Fibroblast of pulmonary artery (primary cell): ENCODE results near the gene PDE4D.
"Not testable (repeated sequence)": the region's sequence is repeated elsewhere in the genome, so short reads cannot be mapped to it uniquely, and the experiment has no call there.

Source experiments
- DNase-seq: peaks from one replicate; pipeline ENCODE4 v3.0.0-alpha.2; 2010; ENCODE audit warnings: low read depth
- H3K4me3 ChIP-seq: replicated peaks from 2 replicates; pipeline ENCODE4 v1.5.1; 2011; ENCODE audit warnings: low read depth, mild to moderate bottlenecking, control low read depth, low read length, moderate library complexity
- TF ChIP-seq, protein P1 (sequence below): IDR thresholded peaks from 2 replicates; pipeline ENCODE4 v1.5.1; 2011; ENCODE audit warnings: mild to moderate bottlenecking, control low read depth, low read length, inconsistent platforms; ENCODE audit errors: missing control alignments

PDE4D gene

DNA sequence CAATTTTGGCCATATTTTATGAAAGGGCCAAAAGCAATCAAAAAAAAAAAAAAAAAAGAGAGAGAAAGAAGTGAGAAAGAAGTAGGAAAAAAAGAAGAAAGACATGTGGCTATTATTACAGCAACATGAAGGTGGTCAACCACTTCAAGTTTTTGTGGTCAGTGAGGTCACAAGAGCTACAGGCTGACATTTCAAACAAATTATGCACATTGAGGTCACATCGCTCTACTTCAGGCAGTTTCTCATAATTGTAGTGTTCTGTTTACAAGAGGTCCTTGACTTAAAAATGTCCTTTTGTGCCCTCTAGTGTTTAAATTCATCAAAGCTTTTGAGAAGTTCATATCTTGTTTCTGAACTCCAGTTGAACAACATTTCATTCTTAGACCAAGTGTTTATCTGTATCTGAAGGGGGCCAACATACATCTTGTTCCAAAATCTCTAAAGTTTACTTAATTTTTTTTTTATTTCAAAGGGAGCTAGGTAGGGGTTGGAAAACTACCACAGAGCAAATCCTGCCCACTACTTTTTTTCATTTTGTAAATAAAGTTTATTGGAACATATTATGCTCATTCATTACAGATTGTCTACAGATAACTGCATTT, 513.1 kb downstream of the PDE4D start:
- H3K4me3 ChIP-seq = no peak overlapping the region
- TF ChIP-seq, protein P1, sequence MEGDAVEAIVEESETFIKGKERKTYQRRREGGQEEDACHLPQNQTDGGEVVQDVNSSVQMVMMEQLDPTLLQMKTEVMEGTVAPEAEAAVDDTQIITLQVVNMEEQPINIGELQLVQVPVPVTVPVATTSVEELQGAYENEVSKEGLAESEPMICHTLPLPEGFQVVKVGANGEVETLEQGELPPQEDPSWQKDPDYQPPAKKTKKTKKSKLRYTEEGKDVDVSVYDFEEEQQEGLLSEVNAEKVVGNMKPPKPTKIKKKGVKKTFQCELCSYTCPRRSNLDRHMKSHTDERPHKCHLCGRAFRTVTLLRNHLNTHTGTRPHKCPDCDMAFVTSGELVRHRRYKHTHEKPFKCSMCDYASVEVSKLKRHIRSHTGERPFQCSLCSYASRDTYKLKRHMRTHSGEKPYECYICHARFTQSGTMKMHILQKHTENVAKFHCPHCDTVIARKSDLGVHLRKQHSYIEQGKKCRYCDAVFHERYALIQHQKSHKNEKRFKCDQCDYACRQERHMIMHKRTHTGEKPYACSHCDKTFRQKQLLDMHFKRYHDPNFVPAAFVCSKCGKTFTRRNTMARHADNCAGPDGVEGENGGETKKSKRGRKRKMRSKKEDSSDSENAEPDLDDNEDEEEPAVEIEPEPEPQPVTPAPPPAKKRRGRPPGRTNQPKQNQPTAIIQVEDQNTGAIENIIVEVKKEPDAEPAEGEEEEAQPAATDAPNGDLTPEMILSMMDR = peak; percentile 49
- peak; percentile 87 for DNase-seq

DNA sequence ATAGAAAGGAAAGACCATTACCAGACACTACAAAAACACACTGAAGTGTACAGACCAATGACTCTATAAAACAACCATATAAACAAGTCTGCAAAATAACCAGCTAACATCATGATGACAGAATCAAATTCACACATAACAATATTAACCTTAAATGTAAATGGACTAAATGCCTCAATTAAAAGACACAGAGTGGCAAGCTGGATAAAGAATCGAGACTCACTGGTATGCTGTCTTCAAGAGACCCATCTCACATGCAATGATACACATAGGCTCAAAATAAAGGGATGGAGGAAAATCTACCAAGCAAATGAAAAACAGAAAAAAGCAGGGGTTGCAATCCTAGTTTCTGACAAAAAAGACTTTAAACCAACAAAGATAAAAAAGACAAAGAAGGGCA, 519.5 kb downstream of the PDE4D start:
- H3K4me3 ChIP-seq, DNase-seq: not testable (repeated sequence)

DNA sequence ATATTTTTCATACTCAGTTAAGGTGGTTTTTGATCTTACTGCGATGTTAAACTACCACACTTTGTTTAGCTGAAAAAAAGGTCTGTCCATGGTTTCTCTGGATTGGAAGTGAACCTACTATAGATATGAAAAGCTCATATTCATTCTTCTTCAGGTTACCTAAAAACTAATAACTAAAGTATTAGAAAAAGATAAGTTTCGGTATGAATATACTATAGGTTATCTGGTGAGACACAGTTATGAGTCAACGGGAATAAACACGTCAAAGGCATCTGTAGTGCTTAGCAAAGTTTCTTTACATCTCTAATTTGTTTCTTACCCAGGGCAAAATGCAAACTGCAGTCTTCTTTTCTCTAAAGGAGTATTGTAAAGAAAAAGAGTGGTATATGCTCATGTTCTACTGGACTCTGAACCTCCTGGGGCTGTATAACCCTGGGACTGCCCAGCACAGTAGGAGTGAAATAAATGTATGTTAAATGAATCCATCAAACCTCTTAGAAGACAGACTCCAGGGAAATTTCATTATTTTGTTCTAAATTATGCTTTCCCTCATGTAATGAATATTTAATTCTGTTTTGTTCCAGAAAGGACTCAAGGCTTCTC, 521.9 kb downstream of the PDE4D start:
- no peak overlapping the region for H3K4me3 ChIP-seq
- DNase-seq = no peak
- TF ChIP-seq, protein P1 = no peak

DNA sequence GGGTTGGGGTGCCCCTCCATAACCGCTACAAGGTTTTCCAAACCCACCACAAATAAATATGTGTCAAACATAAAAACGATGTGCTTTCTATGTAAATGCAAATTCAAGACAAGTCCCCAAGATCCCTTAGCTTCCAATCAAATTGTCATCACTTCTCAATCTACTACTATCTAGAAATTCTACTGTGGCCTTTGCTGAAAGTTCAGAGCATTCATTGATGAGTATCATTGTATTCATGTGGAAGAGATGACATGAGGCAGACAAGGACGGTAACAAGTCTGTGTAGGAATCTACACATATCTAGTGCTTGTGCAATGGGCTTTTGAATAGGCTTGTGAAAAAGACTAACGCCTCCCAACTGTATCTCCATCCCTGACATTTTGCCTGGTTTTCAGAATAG, 524.6 kb downstream of the PDE4D start:
- no peak overlapping the region for H3K4me3 ChIP-seq
- DNase-seq = no peak
- TF ChIP-seq, protein P1 = no peak

DNA sequence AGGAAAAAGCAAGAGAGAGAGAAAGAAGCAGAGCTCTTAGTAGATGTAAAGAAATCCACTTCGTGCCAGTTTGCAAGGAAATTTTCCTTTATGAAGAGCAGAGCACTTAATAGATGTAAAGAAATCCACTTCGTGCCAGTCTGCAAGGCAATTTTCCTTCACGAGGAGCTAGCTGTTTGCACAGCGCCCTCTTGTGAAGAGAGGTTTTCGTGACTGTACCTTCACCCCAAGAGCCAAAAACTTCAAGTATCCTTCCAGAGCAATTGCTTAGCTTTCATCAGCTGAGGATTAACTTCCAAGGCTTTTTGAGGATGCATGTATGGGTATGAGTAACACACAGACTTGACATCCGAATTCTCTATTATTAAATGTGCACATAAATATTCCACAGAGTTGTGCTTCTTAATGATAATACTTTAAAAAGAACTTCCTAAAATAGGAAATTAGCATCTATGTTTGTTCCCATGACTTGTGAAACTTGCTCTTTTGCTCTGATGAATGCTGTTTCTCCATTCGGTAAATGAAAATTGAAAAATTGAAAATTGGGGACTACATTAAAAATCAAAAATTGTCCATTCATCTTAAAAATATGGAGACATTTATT, 525.6 kb downstream of the PDE4D start:
- peak; percentile 86 for DNase-seq
- TF ChIP-seq, protein P1 = peak; percentile 92
- no peak overlapping the region for H3K4me3 ChIP-seq

DNA sequence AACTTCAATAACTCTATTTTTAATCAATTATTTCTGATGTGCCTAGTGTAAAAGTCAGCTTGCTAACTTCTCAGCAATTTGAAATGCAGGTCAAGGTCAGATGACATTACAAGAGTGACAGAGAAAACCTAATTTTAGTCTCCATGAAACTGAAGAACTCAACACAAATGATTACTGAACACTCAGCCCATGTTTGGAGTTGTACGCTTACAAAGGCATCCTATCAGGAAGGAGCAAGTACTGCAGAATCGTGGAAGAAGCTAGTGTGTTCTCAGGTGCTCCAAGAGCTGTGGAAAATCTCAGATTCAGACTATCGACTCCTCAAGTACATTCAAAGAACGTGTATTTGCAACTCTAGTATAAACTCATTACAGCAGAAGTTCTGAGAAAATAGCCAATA, 526.7 kb downstream of the PDE4D start:
- no peak overlapping the region for H3K4me3 ChIP-seq
- DNase-seq = no peak
- TF ChIP-seq, protein P1 = no peak

DNA sequence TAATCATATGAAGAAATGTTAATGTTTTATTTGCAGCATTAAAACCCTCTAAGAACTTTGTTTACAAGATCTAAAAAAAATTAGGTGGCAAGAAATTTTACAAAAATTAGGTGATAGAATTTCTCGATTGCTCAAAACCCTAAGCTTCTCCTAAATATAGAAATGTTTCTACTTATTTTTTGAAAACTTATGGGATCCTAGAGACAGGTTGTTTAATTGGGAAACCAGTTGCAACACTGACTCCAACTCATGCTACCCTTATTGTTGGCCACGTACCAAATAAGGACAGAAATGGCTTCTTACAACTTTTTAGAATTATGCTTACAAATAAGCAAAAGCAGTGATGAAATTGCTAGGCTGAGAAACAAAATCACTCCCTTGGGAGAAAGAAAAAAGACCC, 531.1 kb downstream of the PDE4D start:
- TF ChIP-seq, protein P1 = no peak
- DNase-seq = no peak
- H3K4me3 ChIP-seq = no peak overlapping the region
